B cell (primary cell): Measurements from ENCODE around the gene PHC3. TPM values are rescaled to one million over a fixed set of nuclear protein-coding genes. Genes with fewer than 3 reads are reported as not detected.

Experiments used
- ATAC-seq: fragments of 200-7000 bp; cut with Tn5 transposase; one replicate; pipeline ENCODE4 v1.10.0; 2021; ENCODE audit warnings: low read depth, mild to moderate bottlenecking, moderate number of reproducible peaks, moderate library complexity
- CTCF ChIA-PET: fragments of 350-600 bp; sonication (Branson Sonifier 250); formaldehyde crosslinking; loops from one replicate; lab custom pipeline; 2021; ENCODE audit warnings: antibody characterized with exemption, inconsistent platforms; lab: Charles Lee
- POLR2A ChIA-PET: fragments of 350-600 bp; sonication (Branson Sonifier 250); formaldehyde crosslinking; loops from one replicate; lab custom pipeline; 2021; ENCODE audit warnings: antibody characterized with exemption; lab: Charles Lee
- DNase-seq: peaks from one replicate; pipeline ENCODE4 v3.0.0; 2013
- H2AFZ ChIP-seq: 2 replicates; pipeline ENCODE4 v1.6.1; 2012; ENCODE audit warnings: mild to moderate bottlenecking, low read depth, low read length; ENCODE audit not compliant: insufficient read depth, poor library complexity, severe bottlenecking
- H3K27ac ChIP-seq, 2 donors: 1 replicate in 1 of 2; 2 replicates in 1 of 2; pipeline ENCODE4 v1.5.1; 2012 to 2013; ENCODE audit warnings: low read length in 2 of 2, mild to moderate bottlenecking in 2 of 2, moderate library complexity in 1 of 2
- H3K27me3 ChIP-seq, 4 experiments: fragments of 200-600 bp in 1 of 4; sonication (generic) in 1 of 4; replicated peaks in 1 of 4; 1 replicate in 2 of 4; 2 replicates in 2 of 4; pipeline versions ENCODE4 v1.6.1 to v1.7.0; 2013 to 2016; ENCODE audit warnings: low read length in 3 of 4, mild to moderate bottlenecking in 2 of 4, mixed read lengths in 1 of 4, moderate library complexity in 1 of 4; ENCODE audit not compliant: insufficient read depth in 4 of 4, control insufficient read depth in 3 of 4; ENCODE audit errors: control extremely low read depth in 1 of 4
- H3K36me3 ChIP-seq, 2 experiments: replicated peaks in 1 of 2; 1 replicate in 1 of 2; 2 replicates in 1 of 2; pipeline versions ENCODE4 v1.6.1 to v1.7.1; 2013; ENCODE audit warnings: low read length in 1 of 2; ENCODE audit not compliant: insufficient read depth in 2 of 2, control insufficient read depth in 1 of 2; ENCODE audit errors: control extremely low read depth in 1 of 2, extremely low read depth in 1 of 2
- H3K4me1 ChIP-seq, 2 donors: fragments of 200-600 bp in 1 of 2; sonication (generic) in 1 of 2; 1 replicate in 1 of 2; 2 replicates in 1 of 2; pipeline versions ENCODE4 v1.5.1 to v1.6.1; 2013 to 2017; ENCODE audit warnings: low read length in 2 of 2; ENCODE audit not compliant: control insufficient read depth in 2 of 2, insufficient read depth in 2 of 2
- H3K4me2 ChIP-seq: replicated peaks from 2 replicates; pipeline ENCODE3; 2012; ENCODE audit warnings: mild to moderate bottlenecking, low read depth, low read length; ENCODE audit not compliant: poor library complexity, severe bottlenecking
- H3K4me3 ChIP-seq, 5 experiments: fragments of 200-600 bp in 1 of 5; sonication (generic) in 1 of 5; 1 replicate in 3 of 5; 2 replicates in 2 of 5; pipeline versions ENCODE4 v1.5.1 to v1.7.0; 2011 to 2016; ENCODE audit warnings: low read length in 4 of 5, mild to moderate bottlenecking in 4 of 5, low read depth in 2 of 5, control low read depth in 1 of 5, moderate library complexity in 1 of 5; ENCODE audit not compliant: insufficient read depth in 1 of 5; ENCODE audit errors: control extremely low read depth in 1 of 5, extremely low read depth in 1 of 5
- H3K79me2 ChIP-seq: fragments of 200-600 bp; sonication (generic); one replicate; pipeline ENCODE4 v1.6.0; 2016; ENCODE audit warnings: low read length; ENCODE audit not compliant: control insufficient read depth, insufficient read depth
- H3K9ac ChIP-seq: fragments of 200-600 bp; sonication (generic); 2 replicates; pipeline ENCODE4 v1.6.1; 2017; ENCODE audit warnings: mild to moderate bottlenecking, low read length, moderate library complexity
- H3K9me3 ChIP-seq, 3 donors: one replicate each; pipeline versions ENCODE4 v1.6.1 to v1.7.1; 2013; ENCODE audit warnings: low read length in 2 of 3; ENCODE audit not compliant: control insufficient read depth in 2 of 3, insufficient read depth in 1 of 3; ENCODE audit errors: control extremely low read depth in 1 of 3
- H4K20me1 ChIP-seq: 2 replicates; pipeline ENCODE4 v1.6.0; 2012; ENCODE audit warnings: mild to moderate bottlenecking, low read length; ENCODE audit not compliant: insufficient read depth, control insufficient read depth, poor library complexity, severe bottlenecking
- H3K27ac Mint-ChIP-seq: one replicate; pipeline ENCODE4 v1.8.0; 2021; ENCODE audit warnings: mixed read lengths
- H3K27me3 Mint-ChIP-seq: one replicate; pipeline ENCODE4 v1.8.0; 2021; ENCODE audit warnings: mixed read lengths
- H3K4me1 Mint-ChIP-seq: one replicate; pipeline ENCODE4 v1.8.0; 2021; ENCODE audit warnings: mixed read lengths
- H3K4me3 Mint-ChIP-seq: one replicate; pipeline ENCODE4 v1.8.0; 2021; ENCODE audit warnings: mixed read lengths
- H3K9me3 Mint-ChIP-seq: one replicate; pipeline ENCODE4 v1.8.0; 2022; ENCODE audit warnings: mixed read lengths; ENCODE audit not compliant: insufficient read depth
- EZH2 ChIP-seq: IDR thresholded peaks from 2 replicates; pipeline ENCODE4 v1.6.1; 2012; ENCODE audit warnings: borderline replicate concordance, low read depth, mild to moderate bottlenecking, moderate library complexity, low read length; ENCODE audit not compliant: insufficient read depth, poor library complexity, severe bottlenecking
- WGBS: methylation state at CpG from one replicate; pipeline ENCODE4 v1.1.5; 2013; ENCODE audit warnings: missing lambda C conversion rate; ENCODE audit not compliant: insufficient coverage; 5-methylcytosine and 5-hydroxymethylcytosine counted together
- intact Hi-C: fragments of 100-400 bp; cut with micrococcal nuclease; formaldehyde crosslinking; loops from one replicate; pipeline ENCODE4 v1.10.0; 2022
- polyA plus RNA-seq: library from polyadenylated mRNA; depleted of rRNA; stranded (reverse); fragments of >200 nt; gene quantifications from 2 replicates; pipeline ENCODE4 v1.2.3, GENCODE V29; 2012
- total RNA-seq, 2 donors: library from RNA; stranded (reverse); fragments of 120-200 nt in 1 of 2; gene quantifications; 1 replicate in 1 of 2; 2 replicates in 1 of 2; pipeline versions ENCODE4 v1.2.3 to v1.2.4, GENCODE V29; 2013 to 2022
- TF ChIP-seq, protein P1 (sequence below): fragments of 200-600 bp; IDR thresholded peaks from one replicate; pipeline ENCODE4 v1.8.0; 2022; ENCODE audit warnings: antibody characterized with exemption, mild to moderate bottlenecking

PHC3 gene
- total and polyA plus RNA-seq, 2 donors (not counting 1 experiment from before 2014, with no cell fraction given), result 51.8 to 159 TPM

DNA sequence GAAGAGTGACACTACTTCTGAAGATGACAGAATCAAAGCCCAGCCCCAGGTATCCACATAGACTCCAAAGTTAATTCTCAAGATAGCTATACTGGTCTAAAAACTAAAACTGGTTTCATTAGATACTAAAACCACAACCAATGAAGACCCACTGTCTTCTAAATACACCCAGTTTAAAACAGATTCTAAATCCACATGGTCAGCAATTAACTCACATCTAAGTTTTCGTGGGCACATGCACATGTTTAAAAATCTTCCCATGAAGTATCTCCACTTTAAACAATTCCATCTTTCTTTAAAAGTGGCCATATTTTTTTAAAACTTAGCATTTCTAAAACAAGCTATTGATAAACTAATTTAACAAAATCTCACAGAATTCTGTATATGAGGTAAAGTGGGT lies 80.6 kb downstream of the PHC3 start:
- intact Hi-C loops, result no loop called here
- no peak for ATAC-seq
- H3K27ac ChIP-seq, result peak overlapping the region in 1 of 2 donors; percentile 9
- H3K4me3 ChIP-seq, result no peak overlapping the region
- Mint-ChIP-seq H3K27ac (no peak overlapping the region), H3K4me1 (no peaks in the 10 kb centered on the region), H3K9me3 (no peaks in the 10 kb centered on the region), H3K27me3 (no peaks in the 10 kb centered on the region), H3K4me3 (no peak overlapping the region)
- ChIA-PET CTCF (no interaction called here), POLR2A (no interaction called here)
- H3K36me3 ChIP-seq, result peaks cover 21 to 80% of the 10 kb centered on the region in 2 experiments
- 100% methylated on average over 1 of the region's 1 CpG for WGBS
- no peaks in the 10 kb centered on the region for H3K79me2 ChIP-seq
- H4K20me1 ChIP-seq, result no peaks in the 10 kb centered on the region
- peaks cover 0 to 1% (median 0%) of the 10 kb centered on the region in 3 donors for H3K9me3 ChIP-seq
- no peak overlapping the region for H3K9ac ChIP-seq
- no peak overlapping the region for H2AFZ ChIP-seq
- no peaks in the 10 kb centered on the region for H3K4me1 ChIP-seq
- H3K27me3 ChIP-seq, result no peaks in the 10 kb centered on the region
- H3K4me2 ChIP-seq, result no peak overlapping the region
- TF ChIP-seq EZH2, result no peak
- TF ChIP-seq, protein P1, sequence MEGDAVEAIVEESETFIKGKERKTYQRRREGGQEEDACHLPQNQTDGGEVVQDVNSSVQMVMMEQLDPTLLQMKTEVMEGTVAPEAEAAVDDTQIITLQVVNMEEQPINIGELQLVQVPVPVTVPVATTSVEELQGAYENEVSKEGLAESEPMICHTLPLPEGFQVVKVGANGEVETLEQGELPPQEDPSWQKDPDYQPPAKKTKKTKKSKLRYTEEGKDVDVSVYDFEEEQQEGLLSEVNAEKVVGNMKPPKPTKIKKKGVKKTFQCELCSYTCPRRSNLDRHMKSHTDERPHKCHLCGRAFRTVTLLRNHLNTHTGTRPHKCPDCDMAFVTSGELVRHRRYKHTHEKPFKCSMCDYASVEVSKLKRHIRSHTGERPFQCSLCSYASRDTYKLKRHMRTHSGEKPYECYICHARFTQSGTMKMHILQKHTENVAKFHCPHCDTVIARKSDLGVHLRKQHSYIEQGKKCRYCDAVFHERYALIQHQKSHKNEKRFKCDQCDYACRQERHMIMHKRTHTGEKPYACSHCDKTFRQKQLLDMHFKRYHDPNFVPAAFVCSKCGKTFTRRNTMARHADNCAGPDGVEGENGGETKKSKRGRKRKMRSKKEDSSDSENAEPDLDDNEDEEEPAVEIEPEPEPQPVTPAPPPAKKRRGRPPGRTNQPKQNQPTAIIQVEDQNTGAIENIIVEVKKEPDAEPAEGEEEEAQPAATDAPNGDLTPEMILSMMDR, result no peak
- DNase-seq, result no peak

DNA sequence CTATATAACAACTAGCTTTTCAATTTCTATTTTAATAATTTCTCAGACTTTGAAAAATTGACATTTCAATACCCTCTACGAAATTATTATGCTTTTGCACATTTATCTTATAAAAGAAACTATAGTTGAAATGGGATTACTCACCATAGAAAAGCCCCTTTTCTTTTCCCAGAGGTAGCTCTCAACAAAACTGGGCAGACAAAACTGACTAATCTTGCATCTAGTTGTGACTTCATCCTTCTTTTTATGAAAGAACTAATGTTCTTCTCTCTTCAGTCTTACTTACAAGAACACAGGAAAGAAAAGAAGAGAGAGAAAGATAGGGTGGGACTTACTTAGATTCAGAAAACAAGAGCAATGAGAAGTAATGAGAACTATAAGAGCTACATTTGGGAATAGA lies 82.8 kb downstream of the PHC3 start:
- ATAC-seq (no peak), DNase-seq (no peak)
- Histone ChIP-seq H3K27ac (peak overlapping the region in 1 of 2 donors; percentile 26), H3K4me3 (no peak overlapping the region), H3K9me3 (peaks cover 0 to 1% (median 0%) of the 10 kb centered on the region in 3 donors), H3K36me3 (peaks cover 19 to 91% of the 10 kb centered on the region in 2 experiments), H2AFZ (no peak overlapping the region), H3K4me1 (no peaks in the 10 kb centered on the region), H3K79me2 (no peaks in the 10 kb centered on the region), H3K9ac (no peak overlapping the region), H4K20me1 (no peaks in the 10 kb centered on the region), H3K4me2 (no peak overlapping the region), H3K27me3 (no peaks in the 10 kb centered on the region)
- TF ChIP-seq, protein P1, result no peak
- TF ChIP-seq EZH2, result no peak
- no peak overlapping the region for H3K27ac Mint-ChIP-seq
- CTCF ChIA-PET, result interaction anchor here (0.9 to 1.0 kb wide), 2 partner anchors 235 to 287 kb away, joined by 3 read pairs; no protein-coding TSS in a partner anchor
- intact Hi-C loops, result no loop called here
- WGBS, result no CpG with 5 or more reads among the region's 1 CpG
- H3K9me3 Mint-ChIP-seq, result no peaks in the 10 kb centered on the region
- H3K4me1 Mint-ChIP-seq, result no peaks in the 10 kb centered on the region
- POLR2A ChIA-PET, result no interaction called here
- no peak overlapping the region for H3K4me3 Mint-ChIP-seq
- no peaks in the 10 kb centered on the region for H3K27me3 Mint-ChIP-seq
